GM18526 (cell line): Measurements from ENCODE around the gene OR8B3.

Source experiments
- POLR2A ChIP-seq: IDR thresholded peaks from 3 replicates; pipeline ENCODE4 v1.6.1; 2011; ENCODE audit not compliant: insufficient read length; ENCODE audit errors: extremely low read depth

The OR8B3 gene

GRCh38 chr11:124398924-124399323 lies at the start of gene OR8B3:
Gene OR8B3 (minus strand): TSS chr11:124399024. CDS start chr11:124397351, 1,673 bp downstream.
- TF ChIP-seq POLR2A, result no peak

GRCh38 chr11:124446916-124447315 lies 48.1 kb upstream of the OR8B3 start:
- no peak for TF ChIP-seq POLR2A

- TF ChIP-seq POLR2A, result no peak
These were observed 46.9 kb upstream of the OR8B3 start, which contains the start of gene OR8B8 for GRCh38 chr11:124445646-124446150. Gene OR8B8 (minus strand): TSS chr11:124445696. CDS start chr11:124441085, 4,611 bp downstream.

- TF ChIP-seq POLR2A, result no peak
These were observed 44.0 kb upstream of the OR8B3 start for GRCh38 chr11:124442847-124443246.

GRCh38 chr11:124442442-124442841 lies 43.6 kb upstream of the OR8B3 start:
- no peak for TF ChIP-seq POLR2A

GRCh38 chr11:124441519-124441918 lies 42.7 kb upstream of the OR8B3 start:
- no peak for TF ChIP-seq POLR2A

GRCh38 chr11:124441081-124441480 lies 42.3 kb upstream of the OR8B3 start:
- TF ChIP-seq POLR2A, result no peak

GRCh38 chr11:124440608-124441007 lies 41.8 kb upstream of the OR8B3 start:
- TF ChIP-seq POLR2A, result no peak

- TF ChIP-seq POLR2A, result no peak
These were observed 35.9 kb upstream of the OR8B3 start for GRCh38 chr11:124434699-124435098.

GRCh38 chr11:124429599-124429998 lies 30.8 kb upstream of the OR8B3 start:
- TF ChIP-seq POLR2A, result no peak

GRCh38 chr11:124424384-124424921 lies 25.6 kb upstream of the OR8B3 start, which contains the start of gene OR8B4:
Gene OR8B4 (minus strand): TSS chr11:124424871. CDS start chr11:124424871, 0 bp downstream.
- TF ChIP-seq POLR2A, result no peak

GRCh38 chr11:124421043-124421442 lies 22.2 kb upstream of the OR8B3 start:
- TF ChIP-seq POLR2A, result no peak

GRCh38 chr11:124415356-124415923 lies 16.6 kb upstream of the OR8B3 start:
- no peak for TF ChIP-seq POLR2A

GRCh38 chr11:124409906-124410305 lies 11.1 kb upstream of the OR8B3 start:
- TF ChIP-seq POLR2A, result no peak

GRCh38 chr11:124405581-124405980 lies 6.8 kb upstream of the OR8B3 start:
- TF ChIP-seq POLR2A, result no peak

GRCh38 chr11:124402326-124402922 lies 3.6 kb upstream of the OR8B3 start:
- no peak for TF ChIP-seq POLR2A
